ENCODE results near the gene KIF16B.

Gene KIF16B

GRCh38 chr20:16483024-16483423 lies 90.2 kb downstream of the KIF16B start:
- Histone ChIP-seq H3K27ac (no peak overlapping the region), H3K4me3 (no peak overlapping the region)
- no peak for TF ChIP-seq CTCF (IDR thresholded peaks at IDR 0.05)
- no peak for DNase-seq (ENCODE audit: low spot score)

DNA sequence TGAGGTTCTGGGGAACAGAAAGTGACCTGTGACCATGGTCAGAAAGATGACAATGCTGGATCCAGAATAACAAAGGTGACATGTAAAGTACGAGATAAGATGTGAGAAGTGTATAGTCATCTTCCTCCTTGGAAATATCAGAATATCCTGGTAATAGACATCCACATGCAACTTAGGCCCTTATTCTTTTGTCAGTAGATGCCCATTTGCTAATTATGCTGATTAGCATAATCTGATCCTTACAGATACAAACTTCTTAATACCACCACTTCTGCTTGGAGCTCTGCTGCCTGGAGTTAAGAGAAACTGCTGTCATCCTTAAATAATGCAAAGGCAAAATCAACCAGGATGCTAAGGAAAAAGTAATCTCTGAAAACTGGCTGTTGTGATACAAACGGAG lies 91.3 kb downstream of the KIF16B start:
- no peak for DNase-seq (ENCODE audit: low spot score)
- no peak for TF ChIP-seq CTCF (IDR thresholded peaks at IDR 0.05)
- Histone ChIP-seq H3K27ac (no peak overlapping the region), H3K4me3 (no peak overlapping the region)

DNA sequence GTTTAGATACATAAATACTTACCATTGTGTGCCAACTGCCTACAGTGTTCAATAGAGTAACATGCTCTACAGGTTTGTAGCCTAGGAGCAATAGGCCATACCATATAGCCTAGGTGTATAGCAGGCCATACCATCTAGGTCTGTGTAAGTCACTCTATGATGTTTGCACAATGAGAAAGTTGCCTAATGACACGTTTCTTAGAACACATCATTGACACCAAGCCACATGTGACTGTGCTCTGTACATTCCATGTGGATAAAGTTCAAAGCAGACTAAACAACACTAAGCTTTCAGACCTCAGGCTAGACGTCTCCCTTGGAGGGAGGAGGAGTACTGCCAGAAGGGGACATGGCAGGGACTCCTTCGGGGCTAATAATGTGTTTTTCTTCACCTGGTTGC lies 93.6 kb downstream of the KIF16B start:
- TF ChIP-seq CTCF (IDR thresholded peaks at IDR 0.05) = no peak
- no peak overlapping the region for H3K4me3 ChIP-seq
- no peak for DNase-seq (ENCODE audit: low spot score)
- no peak overlapping the region for H3K27ac ChIP-seq

DNA sequence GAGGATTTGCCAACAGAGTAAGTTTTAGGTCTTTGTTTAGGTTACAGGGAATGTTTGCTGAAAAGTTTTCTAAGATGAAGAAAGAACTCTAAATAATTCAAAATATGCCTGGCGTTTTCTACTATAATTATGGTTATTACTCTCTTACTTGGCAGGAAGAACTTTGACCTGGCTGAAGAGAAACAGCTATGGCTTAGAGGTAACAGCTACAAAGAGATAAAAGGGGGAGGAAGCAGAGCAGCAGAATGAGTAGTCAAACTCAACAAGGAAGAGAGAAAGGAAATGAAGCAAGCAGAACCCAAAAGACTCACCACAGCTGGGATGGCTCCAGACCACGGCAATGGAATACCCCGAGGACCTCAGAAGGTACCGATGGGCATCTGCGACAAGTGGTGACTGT lies 95.6 kb downstream of the KIF16B start:
- H3K4me3 ChIP-seq = no peak overlapping the region
- H3K27ac ChIP-seq = no peak overlapping the region
- no peak for DNase-seq (ENCODE audit: low spot score)
- TF ChIP-seq CTCF (IDR thresholded peaks at IDR 0.05) = no peak

GRCh38 chr20:16476032-16476431 lies 97.2 kb downstream of the KIF16B start:
- no peak for TF ChIP-seq CTCF (IDR thresholded peaks at IDR 0.05)
- Histone ChIP-seq H3K27ac (no peak overlapping the region), H3K4me3 (no peak overlapping the region)
- DNase-seq (ENCODE audit: low spot score) = no peak

DNA sequence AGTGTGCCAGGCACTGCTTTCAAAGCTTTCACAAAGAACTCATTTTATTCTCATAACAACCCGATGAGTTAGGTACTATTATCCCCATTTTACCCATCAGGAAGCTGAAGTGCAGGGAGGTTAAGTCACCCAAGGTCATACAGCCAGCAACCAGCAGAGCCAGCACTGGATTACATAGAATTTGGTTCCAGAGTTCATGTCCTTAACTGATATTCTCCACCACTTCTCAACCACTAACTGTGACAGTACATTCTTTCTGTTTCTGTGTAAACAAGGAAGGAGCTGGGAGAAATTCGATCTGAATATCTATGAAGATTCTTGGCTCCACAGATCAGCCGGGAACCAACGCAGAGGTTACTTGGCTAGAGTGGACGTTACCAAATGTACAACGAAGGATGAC lies 98.0 kb downstream of the KIF16B start:
- DNase-seq (ENCODE audit: low spot score) = no peak
- Histone ChIP-seq H3K4me3 (no peak overlapping the region), H3K27ac (peak overlapping the region in 1 of 2 donors; percentile 32)
- TF ChIP-seq CTCF (IDR thresholded peaks at IDR 0.05) = no peak

DNA sequence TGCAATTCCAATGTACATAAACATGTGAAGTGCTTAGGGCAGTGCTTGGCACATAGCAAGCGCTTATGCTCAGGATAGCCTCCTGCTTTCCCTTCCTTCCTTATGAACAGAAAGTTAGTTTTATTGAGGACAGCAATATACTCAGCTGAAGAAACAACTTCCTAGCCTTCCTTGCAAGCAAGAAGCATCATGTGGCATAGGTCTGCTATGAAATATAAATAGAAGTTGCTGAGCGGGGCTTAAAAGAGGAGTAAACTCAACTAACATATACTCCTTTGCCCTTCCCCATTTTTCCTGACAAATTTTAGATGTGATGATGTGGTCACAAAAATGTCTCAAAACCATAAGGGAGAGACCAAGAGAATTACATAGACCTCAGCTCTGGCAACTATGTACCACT lies 98.9 kb downstream of the KIF16B start:
- DNase-seq (ENCODE audit: low spot score) = no peak
- TF ChIP-seq CTCF (IDR thresholded peaks at IDR 0.05) = no peak
- Histone ChIP-seq H3K27ac (peak overlapping the region in 1 of 2 donors; percentile 35), H3K4me3 (no peak overlapping the region)

All from coronary artery (tissue), 2 donors.